DND-41 (cell line): ENCODE measurements around the gene PABPC1L.

Experiments used
- ATAC-seq: fragments of 200-7000 bp; cut with Tn5 transposase; 3 replicates; pipeline ENCODE4 v1.9.1; 2021; ENCODE audit warnings: low read depth; ENCODE audit not compliant: insufficient read depth
- DNase-seq: peaks from one replicate; pipeline ENCODE4 v3.0.0-alpha.2; 2020
- H2AFZ ChIP-seq: 2 replicates; pipeline ENCODE4 v1.6.0; 2012; ENCODE audit warnings: low read depth, low read length
- H3K27ac ChIP-seq: 2 replicates; pipeline ENCODE4 v1.5.1; 2012; ENCODE audit warnings: low read length, inconsistent platforms
- H3K27me3 ChIP-seq: fragments of 200-600 bp; sonication (generic); 2 replicates; pipeline ENCODE4 v1.6.0; 2012; ENCODE audit warnings: low read length, mild to moderate bottlenecking, inconsistent platforms; ENCODE audit not compliant: insufficient read depth, poor library complexity
- H3K36me3 ChIP-seq: 2 replicates; pipeline ENCODE4 v1.5.1; 2012; ENCODE audit warnings: low read length, inconsistent platforms; ENCODE audit not compliant: insufficient read depth
- H3K4me1 ChIP-seq: 2 replicates; pipeline ENCODE4 v1.5.1; 2012; ENCODE audit warnings: mild to moderate bottlenecking, low read length; ENCODE audit not compliant: insufficient read depth
- H3K4me2 ChIP-seq: 2 replicates; pipeline ENCODE4 v1.6.0; 2012; ENCODE audit warnings: mild to moderate bottlenecking, moderate library complexity, low read length, inconsistent platforms; ENCODE audit not compliant: insufficient read depth
- H3K4me3 ChIP-seq, 2 experiments: fragments of 200-600 bp in 1 of 2; shearing (Covaris generic) in 1 of 2; 2 replicates each; pipeline ENCODE4 v1.5.1; 2012 to 2016; ENCODE audit warnings: inconsistent platforms in 2 of 2, low read length in 2 of 2, mild to moderate bottlenecking in 2 of 2, low read depth in 1 of 2, moderate library complexity in 1 of 2
- H3K79me2 ChIP-seq: 2 replicates; pipeline ENCODE4 v1.6.0; 2012; ENCODE audit warnings: low read length, inconsistent platforms; ENCODE audit not compliant: insufficient read depth
- H3K9ac ChIP-seq: 2 replicates; pipeline ENCODE4 v1.6.0; 2012; ENCODE audit warnings: low read depth, mild to moderate bottlenecking, inconsistent platforms, low read length, moderate library complexity
- H3K9me3 ChIP-seq: 2 replicates; pipeline ENCODE4 v1.5.1; 2012; ENCODE audit warnings: low read length, moderate library complexity, mild to moderate bottlenecking, inconsistent platforms; ENCODE audit not compliant: insufficient read depth, severe bottlenecking
- H4K20me1 ChIP-seq: 2 replicates; pipeline ENCODE4 v1.6.0; 2012; ENCODE audit warnings: low read length; ENCODE audit not compliant: insufficient read depth
- EZH2 ChIP-seq: IDR thresholded peaks from 3 replicates; pipeline ENCODE4 v1.6.1; 2012; ENCODE audit warnings: borderline replicate concordance, low read depth, mild to moderate bottlenecking, moderate library complexity, low read length, inconsistent platforms; ENCODE audit not compliant: severe bottlenecking
- TF ChIP-seq, protein P1 (sequence below): IDR thresholded peaks from 2 replicates; pipeline ENCODE4 v1.5.1; 2012; ENCODE audit warnings: borderline replicate concordance, low read length, moderate library complexity, mild to moderate bottlenecking; ENCODE audit not compliant: poor library complexity, severe bottlenecking; ENCODE audit errors: extremely low read depth

Gene PABPC1L

DNA sequence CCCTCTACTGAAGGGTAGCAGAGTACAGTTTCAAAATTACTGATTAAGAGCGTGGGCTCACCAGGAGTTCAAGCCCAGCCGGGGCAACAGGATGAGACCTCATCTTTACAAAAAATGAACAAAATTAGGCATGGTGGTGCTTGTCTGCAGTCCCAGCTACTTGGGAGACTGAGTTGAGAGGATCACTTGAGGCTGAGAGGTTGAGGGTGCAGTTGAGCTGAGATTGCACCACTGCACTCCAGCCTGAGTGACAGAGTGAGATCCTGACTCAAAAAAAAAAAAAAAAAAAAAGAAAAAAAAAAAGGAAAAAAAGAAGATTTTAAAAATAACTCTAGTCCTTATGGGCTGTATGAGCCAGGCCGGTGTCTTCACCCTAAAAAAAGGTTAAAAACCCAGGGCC is 18.7 kb downstream of the PABPC1L start:
- Histone ChIP-seq H3K4me3 (no peak overlapping the region), H3K27ac (no peak overlapping the region), H3K4me1 (no peaks in the 10 kb centered on the region), H4K20me1 (0 out of 2 replicates have a peak, but pooled peaks cover 3% of the 10 kb centered on the region), H3K36me3 (peaks cover 47% of the 10 kb centered on the region), H3K9me3 (no peaks in the 10 kb centered on the region), H3K9ac (no peak overlapping the region), H2AFZ (no peak overlapping the region), H3K79me2 (no peaks in the 10 kb centered on the region), H3K27me3 (no peaks in the 10 kb centered on the region), H3K4me2 (no peak overlapping the region)
- ATAC-seq, result no peak
- TF ChIP-seq, protein P1, sequence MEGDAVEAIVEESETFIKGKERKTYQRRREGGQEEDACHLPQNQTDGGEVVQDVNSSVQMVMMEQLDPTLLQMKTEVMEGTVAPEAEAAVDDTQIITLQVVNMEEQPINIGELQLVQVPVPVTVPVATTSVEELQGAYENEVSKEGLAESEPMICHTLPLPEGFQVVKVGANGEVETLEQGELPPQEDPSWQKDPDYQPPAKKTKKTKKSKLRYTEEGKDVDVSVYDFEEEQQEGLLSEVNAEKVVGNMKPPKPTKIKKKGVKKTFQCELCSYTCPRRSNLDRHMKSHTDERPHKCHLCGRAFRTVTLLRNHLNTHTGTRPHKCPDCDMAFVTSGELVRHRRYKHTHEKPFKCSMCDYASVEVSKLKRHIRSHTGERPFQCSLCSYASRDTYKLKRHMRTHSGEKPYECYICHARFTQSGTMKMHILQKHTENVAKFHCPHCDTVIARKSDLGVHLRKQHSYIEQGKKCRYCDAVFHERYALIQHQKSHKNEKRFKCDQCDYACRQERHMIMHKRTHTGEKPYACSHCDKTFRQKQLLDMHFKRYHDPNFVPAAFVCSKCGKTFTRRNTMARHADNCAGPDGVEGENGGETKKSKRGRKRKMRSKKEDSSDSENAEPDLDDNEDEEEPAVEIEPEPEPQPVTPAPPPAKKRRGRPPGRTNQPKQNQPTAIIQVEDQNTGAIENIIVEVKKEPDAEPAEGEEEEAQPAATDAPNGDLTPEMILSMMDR, result no peak
- no peak for TF ChIP-seq EZH2
- no peak for DNase-seq

DNA sequence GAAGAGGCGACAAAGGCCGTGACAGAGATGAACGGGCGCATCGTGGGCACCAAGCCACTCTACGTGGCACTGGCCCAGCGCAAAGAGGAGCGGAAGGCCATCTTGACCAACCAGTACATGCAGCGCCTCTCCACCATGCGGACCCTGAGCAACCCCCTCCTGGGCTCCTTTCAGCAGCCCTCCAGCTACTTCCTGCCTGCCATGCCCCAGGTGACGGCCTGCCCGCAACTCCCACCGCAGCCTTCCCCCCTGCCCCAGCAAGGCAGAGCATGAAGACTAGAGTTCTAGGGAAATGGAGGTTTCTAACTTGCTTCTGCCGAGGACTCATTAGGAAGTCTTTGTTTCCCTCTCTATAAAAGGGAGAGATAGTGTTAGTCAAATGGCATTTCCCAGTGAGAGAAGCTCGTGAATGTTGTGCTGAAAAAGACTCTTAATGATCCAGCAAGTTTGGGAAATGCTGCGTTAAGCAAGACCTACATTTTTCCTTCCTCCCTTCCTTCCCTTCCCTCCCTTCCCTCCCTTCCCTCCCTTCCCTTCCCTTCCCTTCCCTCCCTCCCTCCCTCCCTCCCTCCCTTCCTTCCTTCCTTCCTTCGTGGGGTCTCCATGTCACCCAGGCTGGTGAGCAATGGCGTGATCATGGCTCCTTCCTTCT is 20.8 kb downstream of the PABPC1L start:
- ATAC-seq (no peak), DNase-seq (no peak)
- Histone ChIP-seq H3K4me3 (no peak overlapping the region), H3K4me1 (no peaks in the 10 kb centered on the region), H3K27me3 (no peaks in the 10 kb centered on the region), H3K79me2 (no peaks in the 10 kb centered on the region), H3K9me3 (no peaks in the 10 kb centered on the region), H3K27ac (no peak overlapping the region), H4K20me1 (0 out of 2 replicates have a peak, but pooled peaks cover 3% of the 10 kb centered on the region), H3K4me2 (no peak overlapping the region), H3K36me3 (peaks cover 43% of the 10 kb centered on the region), H3K9ac (no peak overlapping the region), H2AFZ (no peak overlapping the region)
- TF ChIP-seq, protein P1, result no peak
- TF ChIP-seq EZH2, result no peak

DNA sequence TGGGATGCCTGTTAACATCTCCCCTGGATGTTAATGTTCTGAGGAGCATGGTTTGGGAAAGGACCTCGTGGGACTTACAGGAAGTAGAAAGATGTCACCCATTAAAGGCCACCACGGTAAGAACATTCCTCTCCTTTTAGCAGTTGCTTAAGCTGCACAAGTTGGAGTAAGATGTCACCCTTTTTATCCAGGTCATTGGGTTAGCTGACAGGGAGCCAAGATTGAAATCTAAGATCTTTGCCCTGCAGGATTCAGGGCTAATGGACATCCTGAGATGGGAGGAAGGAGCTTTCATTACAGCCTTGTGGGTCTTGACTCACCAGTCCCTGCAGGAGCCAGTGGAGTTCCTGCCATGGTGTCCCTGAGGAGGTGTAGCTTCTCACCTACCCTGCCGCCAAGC is 22.1 kb downstream of the PABPC1L start:
- ATAC-seq, result no peak
- TF ChIP-seq, protein P1, result no peak
- no peak for TF ChIP-seq EZH2
- Histone ChIP-seq H3K9me3 (no peaks in the 10 kb centered on the region), H3K27me3 (no peaks in the 10 kb centered on the region), H3K36me3 (peaks cover 52% of the 10 kb centered on the region), H3K27ac (no peak overlapping the region), H3K4me1 (no peaks in the 10 kb centered on the region), H3K79me2 (no peaks in the 10 kb centered on the region), H3K4me2 (no peak overlapping the region), H3K9ac (no peak overlapping the region), H4K20me1 (0 out of 2 replicates have a peak, but pooled peaks cover 3% of the 10 kb centered on the region), H3K4me3 (no peak overlapping the region), H2AFZ (no peak overlapping the region)
- DNase-seq, result no peak

DNA sequence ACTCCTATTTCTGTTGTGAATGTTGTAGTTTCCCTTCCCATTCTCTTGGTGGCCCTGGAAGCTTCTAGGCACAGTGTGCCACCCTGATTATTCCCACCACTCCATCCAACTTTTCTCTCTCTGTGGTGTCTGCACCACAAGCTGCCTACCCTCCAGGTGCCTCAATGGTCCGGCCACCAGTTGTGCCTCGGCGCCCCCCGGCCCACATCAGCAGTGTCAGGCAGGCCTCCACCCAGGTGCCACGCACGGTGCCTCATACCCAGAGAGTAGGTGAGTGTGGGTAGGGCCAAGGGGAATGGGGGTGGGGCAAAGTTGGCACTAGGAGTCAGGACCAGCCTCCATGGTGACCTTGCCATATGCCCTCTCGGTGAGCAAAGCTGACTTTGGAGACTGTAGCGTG is 23.1 kb downstream of the PABPC1L start:
- no peaks in the 10 kb centered on the region for H3K4me1 ChIP-seq
- no peaks in the 10 kb centered on the region for H3K79me2 ChIP-seq
- DNase-seq, result no peak
- no peak overlapping the region for H3K9ac ChIP-seq
- no peak overlapping the region for H3K4me3 ChIP-seq
- TF ChIP-seq, protein P1, result no peak
- ATAC-seq, result no peak
- peaks cover 58% of the 10 kb centered on the region for H3K36me3 ChIP-seq
- H3K27me3 ChIP-seq, result no peaks in the 10 kb centered on the region
- H2AFZ ChIP-seq, result no peak overlapping the region
- no peak overlapping the region for H3K27ac ChIP-seq
- no peak overlapping the region for H3K4me2 ChIP-seq
- peaks cover 6% of the 10 kb centered on the region; the same call in 1 of the 2 replicates for H4K20me1 ChIP-seq
- H3K9me3 ChIP-seq, result no peaks in the 10 kb centered on the region
